ENCODE data around the gene HMGCLL1. TPM values are rescaled to one million over a fixed set of nuclear protein-coding genes. Genes with fewer than 3 reads are reported as not detected.

Gene HMGCLL1
- polyA plus RNA-seq, 1 of the 3 experiments (the other 2 are of a cell fraction) = not detected

DNA sequence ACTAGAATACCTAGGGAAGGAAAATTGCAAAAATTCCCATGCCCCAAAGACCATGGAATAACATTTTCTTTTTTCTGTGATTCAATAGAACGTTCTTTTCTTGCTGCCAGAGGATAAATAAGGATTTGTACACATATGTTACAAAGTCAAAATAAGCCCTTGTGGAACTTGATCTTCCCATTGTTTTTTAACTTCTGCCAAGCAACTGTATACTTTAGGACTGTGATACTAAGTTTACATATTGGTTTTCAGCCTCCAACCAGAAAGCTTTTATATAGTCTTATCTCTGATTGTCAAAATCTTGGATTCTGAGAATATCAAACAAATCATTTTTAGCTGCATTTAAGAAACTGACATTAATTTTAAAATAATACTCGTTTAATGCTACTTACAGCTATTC, 84.6 kb downstream of the HMGCLL1 start:
- Histone ChIP-seq H3F3A (replicated peaks; ENCODE audit: insufficient read depth) (no peaks in the 10 kb centered on the region), H3K4me2 (no peak overlapping the region), H3K27ac (ENCODE audit: low read depth in 2 of 2, low read length in 1 of 2) (no peak overlapping the region), H3K9ac (no peak overlapping the region), H3K27me3 (ENCODE audit: insufficient read depth) (no peaks in the 10 kb centered on the region), H3K4me3 (ENCODE audit: low read depth in 2 of 2, low read length in 1 of 2) (no peak overlapping the region), H3K9me2 (no peaks in the 10 kb centered on the region), H3K9me3 (no peaks in the 10 kb centered on the region), H3K4me1 (ENCODE audit: control insufficient read depth in 1 of 2, insufficient read depth in 2 of 2, low read depth in 1 of 2, low read length in 1 of 2) (no peaks in the 10 kb centered on the region), H4K20me1 (ENCODE audit: insufficient read depth) (no peaks in the 10 kb centered on the region), H3K36me3 (replicated peaks in 1 of 2; ENCODE audit: control insufficient read depth in 1 of 2, insufficient read depth in 2 of 2, low read length in 1 of 2) (no peaks in the 10 kb centered on the region), H3K79me2 (ENCODE audit: insufficient read depth) (no peaks in the 10 kb centered on the region), H2AFZ (ENCODE audit: low read depth) (no peak overlapping the region)
- CTCF ChIA-PET = no interaction called here
- no peak for DNase-seq
- POLR2A ChIA-PET = no interaction called here
- TF ChIP-seq TCF12 (IDR thresholded peaks at IDR 0.05) (no peak), MXI1 (IDR thresholded peaks at IDR 0.05; ENCODE audit: low read depth, low read length) (no peak), TAF1 (IDR thresholded peaks at IDR 0.05; ENCODE audit: borderline replicate concordance, low read depth, low read length) (no peak), NFIC (IDR thresholded peaks at IDR 0.05; ENCODE audit: borderline replicate concordance) (no peak), TEAD4 (IDR thresholded peaks at IDR 0.05; ENCODE audit: borderline replicate concordance, insufficient read depth) (no peak), FOXJ3 (CRISPR knock-in tag; IDR thresholded peaks at IDR 0.05) (no peak), CHD2 (IDR thresholded peaks at IDR 0.05; ENCODE audit: low read length, partially characterized antibody) (no peak), USF2 (IDR thresholded peaks at IDR 0.05; ENCODE audit: borderline replicate concordance, low read depth, low read length) (no peak), RXRA (IDR thresholded peaks at IDR 0.05; ENCODE audit: borderline replicate concordance, low read depth) (no peak), NRF1 (IDR thresholded peaks at IDR 0.05; ENCODE audit: low read depth, low read length) (no peak), GABPA (IDR thresholded peaks at IDR 0.05; ENCODE audit: low read depth) (no peak)
- TF ChIP-seq, protein P1, sequence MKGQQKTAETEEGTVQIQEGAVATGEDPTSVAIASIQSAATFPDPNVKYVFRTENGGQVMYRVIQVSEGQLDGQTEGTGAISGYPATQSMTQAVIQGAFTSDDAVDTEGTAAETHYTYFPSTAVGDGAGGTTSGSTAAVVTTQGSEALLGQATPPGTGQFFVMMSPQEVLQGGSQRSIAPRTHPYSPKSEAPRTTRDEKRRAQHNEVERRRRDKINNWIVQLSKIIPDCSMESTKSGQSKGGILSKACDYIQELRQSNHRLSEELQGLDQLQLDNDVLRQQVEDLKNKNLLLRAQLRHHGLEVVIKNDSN (IDR thresholded peaks at IDR 0.05; ENCODE audit: borderline replicate concordance, low read depth) = no peak
- TF ChIP-seq, protein P2, sequence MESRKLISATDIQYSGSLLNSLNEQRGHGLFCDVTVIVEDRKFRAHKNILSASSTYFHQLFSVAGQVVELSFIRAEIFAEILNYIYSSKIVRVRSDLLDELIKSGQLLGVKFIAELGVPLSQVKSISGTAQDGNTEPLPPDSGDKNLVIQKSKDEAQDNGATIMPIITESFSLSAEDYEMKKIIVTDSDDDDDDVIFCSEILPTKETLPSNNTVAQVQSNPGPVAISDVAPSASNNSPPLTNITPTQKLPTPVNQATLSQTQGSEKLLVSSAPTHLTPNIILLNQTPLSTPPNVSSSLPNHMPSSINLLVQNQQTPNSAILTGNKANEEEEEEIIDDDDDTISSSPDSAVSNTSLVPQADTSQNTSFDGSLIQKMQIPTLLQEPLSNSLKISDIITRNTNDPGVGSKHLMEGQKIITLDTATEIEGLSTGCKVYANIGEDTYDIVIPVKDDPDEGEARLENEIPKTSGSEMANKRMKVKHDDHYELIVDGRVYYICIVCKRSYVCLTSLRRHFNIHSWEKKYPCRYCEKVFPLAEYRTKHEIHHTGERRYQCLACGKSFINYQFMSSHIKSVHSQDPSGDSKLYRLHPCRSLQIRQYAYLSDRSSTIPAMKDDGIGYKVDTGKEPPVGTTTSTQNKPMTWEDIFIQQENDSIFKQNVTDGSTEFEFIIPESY (IDR thresholded peaks at IDR 0.05; ENCODE audit: borderline replicate concordance, low read depth) = no peak
- TF ChIP-seq, protein P3, sequence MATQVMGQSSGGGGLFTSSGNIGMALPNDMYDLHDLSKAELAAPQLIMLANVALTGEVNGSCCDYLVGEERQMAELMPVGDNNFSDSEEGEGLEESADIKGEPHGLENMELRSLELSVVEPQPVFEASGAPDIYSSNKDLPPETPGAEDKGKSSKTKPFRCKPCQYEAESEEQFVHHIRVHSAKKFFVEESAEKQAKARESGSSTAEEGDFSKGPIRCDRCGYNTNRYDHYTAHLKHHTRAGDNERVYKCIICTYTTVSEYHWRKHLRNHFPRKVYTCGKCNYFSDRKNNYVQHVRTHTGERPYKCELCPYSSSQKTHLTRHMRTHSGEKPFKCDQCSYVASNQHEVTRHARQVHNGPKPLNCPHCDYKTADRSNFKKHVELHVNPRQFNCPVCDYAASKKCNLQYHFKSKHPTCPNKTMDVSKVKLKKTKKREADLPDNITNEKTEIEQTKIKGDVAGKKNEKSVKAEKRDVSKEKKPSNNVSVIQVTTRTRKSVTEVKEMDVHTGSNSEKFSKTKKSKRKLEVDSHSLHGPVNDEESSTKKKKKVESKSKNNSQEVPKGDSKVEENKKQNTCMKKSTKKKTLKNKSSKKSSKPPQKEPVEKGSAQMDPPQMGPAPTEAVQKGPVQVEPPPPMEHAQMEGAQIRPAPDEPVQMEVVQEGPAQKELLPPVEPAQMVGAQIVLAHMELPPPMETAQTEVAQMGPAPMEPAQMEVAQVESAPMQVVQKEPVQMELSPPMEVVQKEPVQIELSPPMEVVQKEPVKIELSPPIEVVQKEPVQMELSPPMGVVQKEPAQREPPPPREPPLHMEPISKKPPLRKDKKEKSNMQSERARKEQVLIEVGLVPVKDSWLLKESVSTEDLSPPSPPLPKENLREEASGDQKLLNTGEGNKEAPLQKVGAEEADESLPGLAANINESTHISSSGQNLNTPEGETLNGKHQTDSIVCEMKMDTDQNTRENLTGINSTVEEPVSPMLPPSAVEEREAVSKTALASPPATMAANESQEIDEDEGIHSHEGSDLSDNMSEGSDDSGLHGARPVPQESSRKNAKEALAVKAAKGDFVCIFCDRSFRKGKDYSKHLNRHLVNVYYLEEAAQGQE (IDR thresholded peaks at IDR 0.05; ENCODE audit: low read depth, low read length) = no peak
- TF ChIP-seq, protein P4, sequence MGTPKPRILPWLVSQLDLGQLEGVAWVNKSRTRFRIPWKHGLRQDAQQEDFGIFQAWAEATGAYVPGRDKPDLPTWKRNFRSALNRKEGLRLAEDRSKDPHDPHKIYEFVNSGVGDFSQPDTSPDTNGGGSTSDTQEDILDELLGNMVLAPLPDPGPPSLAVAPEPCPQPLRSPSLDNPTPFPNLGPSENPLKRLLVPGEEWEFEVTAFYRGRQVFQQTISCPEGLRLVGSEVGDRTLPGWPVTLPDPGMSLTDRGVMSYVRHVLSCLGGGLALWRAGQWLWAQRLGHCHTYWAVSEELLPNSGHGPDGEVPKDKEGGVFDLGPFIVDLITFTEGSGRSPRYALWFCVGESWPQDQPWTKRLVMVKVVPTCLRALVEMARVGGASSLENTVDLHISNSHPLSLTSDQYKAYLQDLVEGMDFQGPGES (IDR thresholded peaks at IDR 0.05; ENCODE audit: low read depth, low read length) = no peak
- WGBS (ENCODE audit: low lambda C conversion rate) = 20% methylated on average over 2 of the region's 2 CpGs

All from SK-N-SH (cell line).